ENCODE results near the gene ICA1L.
"Not testable (repeated sequence)": the region's sequence is repeated elsewhere in the genome, so short reads cannot be mapped to it uniquely, and the experiment has no call there.

- not testable (repeated sequence) for TF ChIP-seq CTCF (IDR thresholded peaks at IDR 0.05; ENCODE audit: poor library complexity); EZH2 (IDR thresholded peaks at IDR 0.05; ENCODE audit: borderline replicate concordance); EZH2phosphoT487 (IDR thresholded peaks at IDR 0.05; ENCODE audit: low read depth, severe bottlenecking, unreplicated experiment)
Measured at GRCh38 chr2:202910250-202910649, 38.7 kb upstream of the ICA1L start.
